Glutamatergic neuron (in vitro differentiated cells): ENCODE data around the gene KRT9. TPM values are rescaled to one million over a fixed set of nuclear protein-coding genes. Genes with fewer than 3 reads are reported as not detected.

Source experiments
- DNase-seq: peaks from one replicate; pipeline ENCODE4 v3.0.0; 2022
- H3K27ac Mint-ChIP-seq: one replicate; pipeline ENCODE4 v1.8.0; 2020; ENCODE audit warnings: mild to moderate bottlenecking, mixed read lengths, inconsistent platforms; ENCODE audit not compliant: unreplicated experiment
- H3K27me3 Mint-ChIP-seq: one replicate; pipeline ENCODE4 v1.8.0; 2020; ENCODE audit warnings: mild to moderate bottlenecking, moderate library complexity, mixed read lengths, inconsistent platforms; ENCODE audit not compliant: unreplicated experiment
- H3K36me3 Mint-ChIP-seq: one replicate; pipeline ENCODE4 v1.8.0; 2020; ENCODE audit warnings: mild to moderate bottlenecking, mixed read lengths, inconsistent platforms; ENCODE audit not compliant: unreplicated experiment
- H3K4me1 Mint-ChIP-seq: one replicate; pipeline ENCODE4 v1.8.0; 2020; ENCODE audit warnings: mild to moderate bottlenecking, low read depth, mixed read lengths, inconsistent platforms; ENCODE audit not compliant: unreplicated experiment
- H3K4me3 Mint-ChIP-seq: one replicate; pipeline ENCODE4 v1.8.0; 2020; ENCODE audit warnings: mild to moderate bottlenecking, mixed read lengths, inconsistent platforms; ENCODE audit not compliant: unreplicated experiment
- H3K9me3 Mint-ChIP-seq: one replicate; pipeline ENCODE4 v1.8.0; 2020; ENCODE audit warnings: mild to moderate bottlenecking, moderate library complexity, mixed read lengths, inconsistent platforms; ENCODE audit not compliant: unreplicated experiment
- CTCF ChIP-seq: fragments of 200-600 bp; sonication (generic); IDR thresholded peaks from one replicate; pipeline ENCODE4 v1.5.0; 2021; ENCODE audit not compliant: partially characterized antibody, unreplicated experiment
- total RNA-seq: library from RNA; stranded (reverse); fragmentation: NEBNext Ultra II Directional; extraction: Animal tissue kit (Norgen Biotek cat#: 25700); gene quantifications from one replicate; pipeline ENCODE4 v1.2.1, GENCODE V29; 2021; ENCODE audit not compliant: unreplicated experiment

The KRT9 gene
- total RNA-seq, 1 donor from 2014 or later: not detected

GRCh38 chr17:41533613-41534012 is 38.2 kb downstream of the KRT9 start:
- no peaks in the 10 kb centered on the region for H3K36me3 Mint-ChIP-seq
- H3K4me1 Mint-ChIP-seq: peaks cover 6% of the 10 kb centered on the region
- peaks cover 12% of the 10 kb centered on the region for H3K27me3 Mint-ChIP-seq
- no peak overlapping the region for H3K4me3 Mint-ChIP-seq
- peaks cover 8% of the 10 kb centered on the region for H3K9me3 Mint-ChIP-seq
- DNase-seq: no peak
- no peak overlapping the region for H3K27ac Mint-ChIP-seq
- TF ChIP-seq CTCF: no peak

GRCh38 chr17:41532947-41533570 is 38.8 kb downstream of the KRT9 start:
- Mint-ChIP-seq H3K27me3 (peaks cover 15% of the 10 kb centered on the region), H3K36me3 (no peaks in the 10 kb centered on the region), H3K9me3 (peaks cover 9% of the 10 kb centered on the region), H3K27ac (no peak overlapping the region), H3K4me3 (no peak overlapping the region), H3K4me1 (peaks cover 6% of the 10 kb centered on the region)
- DNase-seq: no peak
- TF ChIP-seq CTCF: no peak

- H3K27me3 Mint-ChIP-seq: peaks cover 14% of the 10 kb centered on the region
- TF ChIP-seq CTCF: no peak
- peaks cover 9% of the 10 kb centered on the region for H3K9me3 Mint-ChIP-seq
- H3K4me1 Mint-ChIP-seq: peaks cover 6% of the 10 kb centered on the region
- DNase-seq: no peak
- H3K27ac Mint-ChIP-seq: no peak overlapping the region
- no peak overlapping the region for H3K4me3 Mint-ChIP-seq
- no peaks in the 10 kb centered on the region for H3K36me3 Mint-ChIP-seq
Observed at GRCh38 chr17:41531993-41532392, 39.9 kb downstream of the KRT9 start.

- no peaks in the 10 kb centered on the region for H3K36me3 Mint-ChIP-seq
- peaks cover 5% of the 10 kb centered on the region for H3K4me1 Mint-ChIP-seq
- H3K9me3 Mint-ChIP-seq: peaks cover 9% of the 10 kb centered on the region
- H3K27me3 Mint-ChIP-seq: peaks cover 16% of the 10 kb centered on the region
- no peak overlapping the region for H3K4me3 Mint-ChIP-seq
- DNase-seq: no peak
- H3K27ac Mint-ChIP-seq: no peak overlapping the region
- no peak for TF ChIP-seq CTCF
Observed at GRCh38 chr17:41530062-41531048, 41.5 kb downstream of the KRT9 start.

- Mint-ChIP-seq H3K36me3 (no peaks in the 10 kb centered on the region), H3K4me1 (no peaks in the 10 kb centered on the region)
Observed at GRCh38 chr17:41529491-41529915, 42.4 kb downstream of the KRT9 start.

More at GRCh38 chr17:41529491-41529915, 42.4 kb downstream of the KRT9 start:
- H3K9me3 Mint-ChIP-seq: peaks cover 4% of the 10 kb centered on the region
- peaks cover 15% of the 10 kb centered on the region for H3K27me3 Mint-ChIP-seq
- no peak for DNase-seq
- no peak overlapping the region for H3K27ac Mint-ChIP-seq
- no peak for TF ChIP-seq CTCF
- no peak overlapping the region for H3K4me3 Mint-ChIP-seq
